Fibroblast of the aortic adventitia (primary cell): ENCODE measurements around the gene LAMA3. TPM values are rescaled to one million over a fixed set of nuclear protein-coding genes. Genes with fewer than 3 reads are reported as not detected.

Experiments
- DNase-seq: peaks from one replicate; pipeline ENCODE4 v3.0.0-alpha.2; 2010; ENCODE audit warnings: low read depth
- H3K4me3 ChIP-seq: 2 replicates; pipeline ENCODE4 v1.5.1; 2011; ENCODE audit warnings: low read depth, mild to moderate bottlenecking, control low read depth, low read length, moderate library complexity
- CTCF ChIP-seq: IDR thresholded peaks from 2 replicates; pipeline ENCODE4 v1.5.1; 2011; ENCODE audit warnings: mild to moderate bottlenecking, low read length, control low read depth, inconsistent platforms; ENCODE audit not compliant: insufficient read depth
- total RNA-seq: library from RNA; depleted of rRNA; stranded (reverse); fragments of >200 nt; gene quantifications from 2 replicates; pipeline ENCODE4 v1.2.3, GENCODE V29; 2012; ENCODE audit warnings: low replicate concordance

Gene LAMA3
- total RNA-seq, 1 donor: 15.7 TPM

GRCh38 chr18:23849141-23849540 is 159.9 kb downstream of the LAMA3 start:
- TF ChIP-seq CTCF: no peak
- DNase-seq: no peak
- no peak overlapping the region for H3K4me3 ChIP-seq

DNA sequence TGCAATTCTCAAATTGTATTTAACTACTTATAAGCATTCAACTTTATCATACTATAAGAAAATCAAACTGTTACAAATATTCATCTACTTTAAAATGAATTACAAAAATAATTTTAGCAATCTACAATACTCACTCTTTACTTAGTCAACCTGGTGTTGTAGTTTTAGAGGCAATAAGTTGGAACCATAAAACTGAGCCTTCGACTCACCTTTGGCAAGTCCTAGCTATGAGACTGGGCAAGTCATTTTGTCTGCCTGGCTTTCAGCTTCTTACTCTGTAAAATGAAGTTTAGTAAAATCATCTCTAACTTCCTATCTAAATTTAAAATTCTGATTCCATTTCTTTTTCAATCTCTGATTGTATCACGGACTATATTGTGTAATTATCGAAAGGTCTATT is 161.0 kb downstream of the LAMA3 start:
- no peak for TF ChIP-seq CTCF
- H3K4me3 ChIP-seq: no peak overlapping the region
- DNase-seq: no peak

GRCh38 chr18:23851470-23852002 is 162.3 kb downstream of the LAMA3 start:
- H3K4me3 ChIP-seq: no peak overlapping the region
- no peak for DNase-seq
- no peak for TF ChIP-seq CTCF

DNA sequence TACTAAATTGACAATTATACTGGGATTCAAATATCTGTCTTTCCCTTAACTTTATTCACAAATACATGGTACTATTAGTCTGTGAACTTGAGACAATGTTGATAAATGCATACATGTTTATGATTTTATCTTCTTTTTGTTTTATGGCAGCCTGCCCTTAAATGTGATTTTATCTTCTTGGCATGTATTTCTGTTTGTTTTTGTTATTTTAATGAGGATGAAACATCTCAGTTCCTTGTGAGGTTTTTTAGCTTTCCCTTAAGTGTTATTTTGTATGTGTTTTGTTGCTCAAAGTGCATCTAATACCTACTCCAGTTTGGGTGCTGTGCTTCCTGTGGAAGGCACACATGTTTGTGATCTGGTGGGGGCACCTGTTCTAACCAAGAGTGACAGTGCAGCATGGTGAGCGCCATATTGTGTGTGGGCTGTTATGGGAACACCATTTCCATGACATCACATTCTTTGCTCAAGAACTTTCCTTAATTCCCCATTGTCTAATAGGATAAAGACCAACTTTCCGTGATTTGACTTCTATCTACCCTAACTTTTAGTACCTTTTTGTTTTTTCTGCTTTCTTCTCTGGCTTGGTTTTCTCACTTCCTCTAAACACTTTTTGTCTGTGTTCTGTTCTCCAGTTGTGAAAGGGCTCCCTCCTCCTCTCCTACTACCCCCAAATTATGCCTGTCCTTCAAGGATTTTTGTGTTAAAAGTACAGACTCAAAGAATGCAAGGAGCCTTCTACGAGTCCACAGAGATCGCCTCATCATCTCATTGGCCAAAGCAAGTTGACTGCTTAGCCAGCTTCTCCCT is 163.2 kb downstream of the LAMA3 start:
- H3K4me3 ChIP-seq: no peak overlapping the region
- no peak for DNase-seq
- no peak for TF ChIP-seq CTCF

GRCh38 chr18:23853448-23854195 is 164.4 kb downstream of the LAMA3 start:
- DNase-seq: no peak
- TF ChIP-seq CTCF: no peak
- no peak overlapping the region for H3K4me3 ChIP-seq

DNA sequence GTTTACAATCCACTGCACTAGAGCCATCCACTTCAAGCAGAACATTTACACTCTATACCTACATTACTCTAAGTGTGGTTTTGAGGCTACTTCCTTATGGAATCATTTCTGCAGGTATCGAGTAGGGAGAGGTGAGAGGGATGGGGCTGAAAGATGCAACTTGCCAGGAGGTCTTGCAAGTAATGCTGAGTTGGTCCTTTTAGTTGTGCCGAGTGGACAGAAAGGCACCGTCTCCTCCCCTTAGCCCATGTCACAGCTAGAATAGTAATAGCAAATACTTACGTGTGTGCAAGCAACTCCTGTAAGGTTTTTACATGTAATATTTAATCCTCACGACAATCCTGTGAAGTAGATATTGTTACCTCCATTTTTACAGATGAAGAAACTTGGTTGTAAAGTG is 166.5 kb downstream of the LAMA3 start:
- DNase-seq: no peak
- no peak for TF ChIP-seq CTCF
- H3K4me3 ChIP-seq: no peak overlapping the region
